Measurements from ENCODE around the gene NOB1.

- TF ChIP-seq RAD21 (conservative IDR thresholded peaks at IDR 0.05 in 1 of 2, IDR thresholded peaks at IDR 0.05 in 1 of 2) (no peak), CHD4 (IDR thresholded peaks at IDR 0.05; ENCODE audit: borderline replicate concordance) (no peak), CTCF (IDR thresholded peaks at IDR 0.05) (no peak), KDM5A (IDR thresholded peaks at IDR 0.05) (no peak), PHF8 (IDR thresholded peaks at IDR 0.05; ENCODE audit: borderline replicate concordance, low read depth) (no peak), E2F6 (IDR thresholded peaks at IDR 0.05; ENCODE audit: borderline replicate concordance, low read depth) (no peak), RFX5 (IDR thresholded peaks at IDR 0.05) (no peak), SMC3 (IDR thresholded peaks at IDR 0.05) (no peak), RCOR1 (IDR thresholded peaks at IDR 0.05; ENCODE audit: low read depth, low read length) (no peak), KDM1A (IDR thresholded peaks at IDR 0.05; ENCODE audit: low read depth) (no peak)
These were observed 13.2 kb downstream of the NOB1 start for GRCh38 chr16:69741519-69741918.
